HepG2 (cell line): Measurements from ENCODE around the gene GNAZ.

Source experiments
- CHD4 ChIP-seq: fragments of 200-600 bp; sonication (generic); IDR thresholded peaks from 2 replicates; pipeline ENCODE4 v1.7.0; 2017; ENCODE audit warnings: mild to moderate bottlenecking, low read length, borderline replicate concordance
- CTCF ChIP-seq: sonication (generic); formaldehyde crosslinking; IDR thresholded peaks from 2 replicates; pipeline ENCODE4 v1.5.0; 2020; ENCODE audit warnings: mild to moderate bottlenecking, missing genetic modification reagents, moderate library complexity
- EZH2 ChIP-seq: conservative IDR thresholded peaks from 2 replicates; pipeline ENCODE4 v1.6.1; 2012; ENCODE audit warnings: mild to moderate bottlenecking, low read depth, low read length, moderate library complexity
- MXI1 ChIP-seq: IDR thresholded peaks from 3 replicates; pipeline ENCODE4 v1.6.1; 2012; ENCODE audit warnings: low read depth, low read length, inconsistent platforms, borderline replicate concordance
- NFYB ChIP-seq: sonication (generic); formaldehyde crosslinking; IDR thresholded peaks from 2 replicates; pipeline ENCODE4 v1.4.0; 2020; ENCODE audit warnings: missing genetic modification reagents
- POLR2A ChIP-seq, 2 experiments: IDR thresholded peaks; 2 replicates each; pipeline ENCODE4 v1.6.1; 2011; ENCODE audit warnings: low read depth in 2 of 2, low read length in 2 of 2, mild to moderate bottlenecking in 1 of 2, moderate library complexity in 1 of 2; ENCODE audit not compliant: insufficient read depth in 1 of 2
- RELA ChIP-seq: sonication (generic); formaldehyde crosslinking; IDR thresholded peaks from 2 replicates; pipeline ENCODE4 v1.4.0; 2020; ENCODE audit warnings: missing genetic modification reagents
- TIGD3 ChIP-seq: sonication (generic); formaldehyde crosslinking; IDR thresholded peaks from 2 replicates; pipeline ENCODE4 v1.5.1; 2020; ENCODE audit warnings: mild to moderate bottlenecking, missing genetic modification reagents, borderline replicate concordance
- ZBTB3 ChIP-seq: sonication (generic); formaldehyde crosslinking; IDR thresholded peaks from 2 replicates; pipeline ENCODE4 v1.4.0; 2020; ENCODE audit warnings: low read depth, mild to moderate bottlenecking, moderate library complexity, missing genetic modification reagents, borderline replicate concordance
- ZNF724P ChIP-seq: sonication (generic); formaldehyde crosslinking; IDR thresholded peaks from 2 replicates; pipeline ENCODE4 v1.8.0; 2022; ENCODE audit warnings: missing genetic modification reagents, borderline replicate concordance
- TF ChIP-seq, protein P1 (sequence below): IDR thresholded peaks from 2 replicates; pipeline ENCODE4 v1.6.1; 2016

DNA sequence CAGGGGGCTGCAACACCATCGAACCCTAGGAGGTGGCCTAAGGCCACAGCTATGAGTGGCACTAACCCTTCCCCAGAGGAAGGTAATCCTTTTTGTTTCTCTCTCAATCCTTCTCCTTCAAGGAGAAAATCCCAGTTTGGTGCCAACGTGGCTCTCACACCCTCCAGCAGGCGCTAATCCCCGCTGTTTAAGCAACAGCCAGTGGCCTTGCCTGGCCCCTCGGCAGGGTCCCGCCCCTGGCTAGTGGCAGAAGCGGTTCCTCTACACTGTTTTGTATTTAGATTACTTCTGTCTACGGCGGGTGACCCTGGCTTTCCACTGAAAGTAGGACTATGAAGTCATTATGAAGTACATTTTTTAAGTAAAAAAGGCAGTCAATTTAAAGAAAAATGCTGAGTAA lies 15.5 kb downstream of the GNAZ start:
- TF ChIP-seq CTCF (CRISPR knock-in tag) (no peak), CHD4 (no peak), RELA (no peak), POLR2A (IDR thresholded peaks at IDR 0.05; ENCODE audit: insufficient read depth in 1 of 2, low read depth in 2 of 2, low read length in 2 of 2) (no peak), ZBTB3 (CRISPR knock-in tag) (no peak), TIGD3 (CRISPR knock-in tag) (no peak), EZH2 (no peak), ZNF724P (no peak), NFYB (CRISPR knock-in tag) (no peak), MXI1 (no peak)
- TF ChIP-seq, protein P1, sequence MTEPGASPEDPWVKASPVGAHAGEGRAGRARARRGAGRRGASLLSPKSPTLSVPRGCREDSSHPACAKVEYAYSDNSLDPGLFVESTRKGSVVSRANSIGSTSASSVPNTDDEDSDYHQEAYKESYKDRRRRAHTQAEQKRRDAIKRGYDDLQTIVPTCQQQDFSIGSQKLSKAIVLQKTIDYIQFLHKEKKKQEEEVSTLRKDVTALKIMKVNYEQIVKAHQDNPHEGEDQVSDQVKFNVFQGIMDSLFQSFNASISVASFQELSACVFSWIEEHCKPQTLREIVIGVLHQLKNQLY (CRISPR knock-in tag), result no peak
